CD8-positive, alpha-beta memory T cell (primary cell): Measurements from ENCODE around the gene HEATR5A. TPM values are rescaled to one million over a fixed set of nuclear protein-coding genes. Genes with fewer than 3 reads are reported as not detected.
"Not testable (repeated sequence)": the region's sequence is repeated elsewhere in the genome, so short reads cannot be mapped to it uniquely, and the experiment has no call there.

Source experiments
- CTCF ChIA-PET: fragments of 350-600 bp; sonication (Branson Sonifier 250); formaldehyde crosslinking; loops from one replicate; lab custom pipeline; 2021; ENCODE audit warnings: antibody characterized with exemption; lab: Charles Lee
- POLR2A ChIA-PET: fragments of 350-600 bp; sonication (Branson Sonifier 250); formaldehyde crosslinking; loops from one replicate; lab custom pipeline; 2021; ENCODE audit warnings: antibody characterized with exemption; lab: Charles Lee
- DNase-seq, 5 donors: peaks; one replicate each; pipeline versions ENCODE4 v3.0.0 to v3.0.0-alpha.2; 2020 to 2022; ENCODE audit warnings: mixed read lengths in 1 of 5
- H3K27ac ChIP-seq: one replicate; pipeline ENCODE4 v1.7.0; 2013; ENCODE audit warnings: low read depth, mild to moderate bottlenecking, low read length, moderate library complexity
- H3K27me3 ChIP-seq: 2 replicates; pipeline ENCODE4 v1.7.0; 2013; ENCODE audit warnings: low read length, mild to moderate bottlenecking; ENCODE audit not compliant: insufficient read depth, poor library complexity, severe bottlenecking
- H3K36me3 ChIP-seq: 2 replicates; pipeline ENCODE4 v1.7.0; 2013; ENCODE audit warnings: mild to moderate bottlenecking, low read length, moderate library complexity; ENCODE audit not compliant: insufficient read depth
- H3K4me1 ChIP-seq: 2 replicates; pipeline ENCODE4 v1.7.0; 2013; ENCODE audit warnings: mild to moderate bottlenecking, low read length, moderate library complexity; ENCODE audit not compliant: insufficient read depth
- H3K4me3 ChIP-seq: 2 replicates; pipeline ENCODE4 v1.7.0; 2013; ENCODE audit warnings: mild to moderate bottlenecking, low read length
- H3K9me3 ChIP-seq: 2 replicates; pipeline ENCODE4 v1.7.0; 2013; ENCODE audit warnings: mild to moderate bottlenecking, low read length
- H3K27ac Mint-ChIP-seq, 8 donors: one replicate each; pipeline ENCODE4 v1.8.0; 2020 to 2021; ENCODE audit warnings: mixed read lengths in 8 of 8, mild to moderate bottlenecking in 6 of 8, inconsistent platforms in 3 of 8, moderate library complexity in 3 of 8
- H3K27me3 Mint-ChIP-seq, 2 donors: one replicate each; pipeline ENCODE4 v1.8.0; 2020 to 2021; ENCODE audit warnings: mixed read lengths in 2 of 2, mild to moderate bottlenecking in 1 of 2, moderate library complexity in 1 of 2
- H3K36me3 Mint-ChIP-seq, 3 donors: one replicate each; pipeline ENCODE4 v1.8.0; 2020 to 2021; ENCODE audit warnings: mixed read lengths in 3 of 3, inconsistent platforms in 1 of 3, mild to moderate bottlenecking in 1 of 3
- H3K4me1 Mint-ChIP-seq, 3 donors: one replicate each; pipeline ENCODE4 v1.8.0; 2020 to 2021; ENCODE audit warnings: mixed read lengths in 3 of 3, inconsistent platforms in 1 of 3, mild to moderate bottlenecking in 1 of 3
- H3K4me3 Mint-ChIP-seq, 7 donors: one replicate each; pipeline ENCODE4 v1.8.0; 2020 to 2021; ENCODE audit warnings: mixed read lengths in 7 of 7, mild to moderate bottlenecking in 6 of 7, moderate library complexity in 4 of 7, inconsistent platforms in 2 of 7
- H3K9me3 Mint-ChIP-seq, 5 donors: one replicate each; pipeline ENCODE4 v1.8.0; 2020 to 2022; ENCODE audit warnings: mixed read lengths in 5 of 5, mild to moderate bottlenecking in 3 of 5, moderate library complexity in 2 of 5, inconsistent platforms in 1 of 5
- polyA plus RNA-seq: library from polyadenylated mRNA; unstranded; fragments of 300-500 nt; fragmentation: Illumina TruSeq; gene quantifications from one replicate; pipeline ENCODE4 v1.2.3, GENCODE V29; 2021
- total RNA-seq, 2 experiments: library from RNA; stranded (reverse); gene quantifications; one replicate each; pipeline ENCODE4 v1.2.3, GENCODE V29; 2021

HEATR5A gene
- total and polyA plus RNA-seq, 3 experiments from 2014 or later, result 6.1 to 13.8 (median 12.7) TPM

- no peaks in the 10 kb centered on the region for H3K27me3 ChIP-seq
- CTCF ChIA-PET, result interaction anchor here (1.1 kb wide), 1 partner anchor 15 kb away, joined by 4 read pairs; no protein-coding TSS in a partner anchor
- no peaks in the 10 kb centered on the region for H3K36me3 ChIP-seq
- peaks cover 6 to 14% (median 8%) of the 10 kb centered on the region in 3 donors for H3K4me1 Mint-ChIP-seq
- H3K9me3 ChIP-seq, result no peaks in the 10 kb centered on the region
- H3K4me3 ChIP-seq, result no peak overlapping the region
- no peak overlapping the region for H3K4me3 Mint-ChIP-seq
- H3K27ac ChIP-seq, result no peak overlapping the region
- peaks cover 3 to 31% (median 10%) of the 10 kb centered on the region in 3 donors for H3K36me3 Mint-ChIP-seq
- no peaks in the 10 kb centered on the region for H3K27me3 Mint-ChIP-seq
- POLR2A ChIA-PET, result interaction anchor here (1.3 kb wide), 1 partner anchor 173 kb away, joined by 3 read pairs; the partner anchor contains the start of gene HECTD1
- no peak overlapping the region for H3K27ac Mint-ChIP-seq
- no peaks in the 10 kb centered on the region for H3K9me3 Mint-ChIP-seq
- no peak for DNase-seq
- no peaks in the 10 kb centered on the region for H3K4me1 ChIP-seq
These were observed 40.2 kb downstream of the HEATR5A start for GRCh38 chr14:31380106-31380505.

GRCh38 chr14:31379125-31379947 lies 41.0 kb downstream of the HEATR5A start:
- H3K4me3 ChIP-seq, H3K27me3 Mint-ChIP-seq, H3K9me3 ChIP-seq, H3K9me3 Mint-ChIP-seq, POLR2A ChIA-PET, H3K4me3 Mint-ChIP-seq, H3K27me3 ChIP-seq, H3K4me1 ChIP-seq, H3K27ac ChIP-seq, H3K27ac Mint-ChIP-seq, H3K36me3 ChIP-seq, DNase-seq: not testable (repeated sequence)
- H3K4me1 Mint-ChIP-seq, result peaks cover 6 to 14% (median 8%) of the 10 kb centered on the region in 3 donors
- CTCF ChIA-PET, result interaction anchor here (1.2 kb wide), 1 partner anchor 70 kb away, joined by 3 read pairs; no protein-coding TSS in a partner anchor
- H3K36me3 Mint-ChIP-seq, result peaks cover 8 to 33% (median 11%) of the 10 kb centered on the region in 3 donors

DNA sequence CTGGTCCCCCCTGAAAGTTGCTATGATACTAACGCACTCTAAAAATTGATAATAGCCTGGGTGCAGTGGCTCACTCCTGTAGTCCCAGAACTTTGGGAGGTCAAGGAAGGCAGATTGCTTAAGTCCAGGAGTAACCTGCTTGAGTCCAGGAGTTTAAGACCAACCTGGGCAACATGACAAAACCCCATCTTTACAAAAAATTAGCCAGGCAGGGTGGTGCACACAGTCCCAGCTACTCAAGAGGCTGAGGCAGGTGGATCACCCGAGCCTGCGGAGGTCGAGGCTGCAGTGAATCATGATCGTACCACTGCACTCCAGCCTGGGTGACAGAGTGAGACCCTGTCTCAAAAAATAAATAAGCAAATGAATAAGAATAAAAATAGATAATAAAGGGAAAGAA lies 42.9 kb downstream of the HEATR5A start:
- Mint-ChIP-seq H3K36me3 (peaks cover 10 to 33% (median 13%) of the 10 kb centered on the region in 3 donors), H3K4me3 (no peak overlapping the region), H3K27ac (peak overlapping the region in 2 of 8 donors; percentile 23 to 50), H3K9me3 (no peaks in the 10 kb centered on the region), H3K27me3 (no peaks in the 10 kb centered on the region), H3K4me1 (peaks cover 6 to 14% (median 12%) of the 10 kb centered on the region in 3 donors)
- no peak for DNase-seq
- CTCF ChIA-PET, result interaction anchor here (1.0 to 1.5 kb wide), 2 partner anchors 31 to 170 kb away, joined by 3 read pairs; partner anchors contain the start of gene HECTD1
- Histone ChIP-seq H3K27me3 (no peaks in the 10 kb centered on the region), H3K9me3 (no peaks in the 10 kb centered on the region), H3K4me1 (no peaks in the 10 kb centered on the region), H3K36me3 (no peaks in the 10 kb centered on the region), H3K27ac (no peak overlapping the region), H3K4me3 (no peak overlapping the region)
- POLR2A ChIA-PET, result interaction anchor here (0.6 kb wide), 1 partner anchor 33 kb away, joined by 3 read pairs; no protein-coding TSS in a partner anchor

- Histone ChIP-seq H3K4me1 (no peaks in the 10 kb centered on the region), H3K27me3 (no peaks in the 10 kb centered on the region), H3K27ac (no peak overlapping the region), H3K4me3 (no peak overlapping the region), H3K36me3 (no peaks in the 10 kb centered on the region), H3K9me3 (no peaks in the 10 kb centered on the region)
- no peak for DNase-seq
- Mint-ChIP-seq H3K4me1 (peaks cover 8 to 14% (median 12%) of the 10 kb centered on the region in 3 donors), H3K9me3 (no peaks in the 10 kb centered on the region), H3K4me3 (peak overlapping the region in 1 of 7 donors; percentile 24), H3K27me3 (no peaks in the 10 kb centered on the region), H3K27ac (peak overlapping the region in 7 of 8 donors; percentile 48 to 83 (median 78)), H3K36me3 (peaks cover 12 to 34% (median 17%) of the 10 kb centered on the region in 3 donors)
- ChIA-PET CTCF (interaction anchor here (0.6 to 1.4 kb wide), 2 partner anchors 114 to 163 kb away, joined by 3 to 4 read pairs; no protein-coding TSS in a partner anchor), POLR2A (interaction anchor here (0.9 kb wide), 1 partner anchor 9 kb away, joined by 5 read pairs; no protein-coding TSS in a partner anchor)
These were observed 48.7 kb downstream of the HEATR5A start for GRCh38 chr14:31371646-31372045.

DNA sequence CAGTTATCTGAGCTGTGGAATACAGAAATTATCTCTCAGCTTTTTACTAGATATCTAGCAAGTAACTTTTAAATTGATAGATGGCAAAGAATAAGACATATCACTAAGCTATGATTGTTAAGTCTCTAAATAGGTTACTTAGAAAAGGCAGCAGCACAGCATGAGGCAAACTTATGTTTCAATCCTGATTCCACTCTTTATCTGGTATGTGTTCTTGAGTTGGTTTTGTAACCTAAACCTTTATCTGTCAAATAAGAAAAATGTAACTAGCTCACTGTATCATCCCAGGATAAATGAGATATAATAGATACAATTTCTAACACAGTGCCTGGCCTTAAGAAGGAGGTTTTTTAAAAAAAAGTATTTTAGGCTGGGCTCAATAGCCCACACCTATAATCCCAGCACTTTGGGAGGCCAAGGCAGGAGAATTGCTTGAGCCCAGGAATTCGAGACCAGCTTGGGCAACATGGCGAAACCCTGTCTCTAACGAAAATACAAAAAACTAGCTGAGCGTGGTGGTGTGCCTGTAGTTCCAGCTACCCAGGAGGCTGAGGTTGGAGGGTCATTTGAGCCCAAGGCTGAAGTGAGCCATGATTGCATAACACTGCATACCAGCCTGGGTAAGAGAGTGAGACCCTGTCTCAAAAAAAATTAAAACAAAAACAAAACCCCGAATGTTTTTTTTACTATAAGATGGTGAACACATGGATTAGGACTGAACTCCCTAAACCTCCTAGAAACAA lies 56.8 kb downstream of the HEATR5A start:
- H3K27me3 Mint-ChIP-seq, result no peaks in the 10 kb centered on the region

DNA sequence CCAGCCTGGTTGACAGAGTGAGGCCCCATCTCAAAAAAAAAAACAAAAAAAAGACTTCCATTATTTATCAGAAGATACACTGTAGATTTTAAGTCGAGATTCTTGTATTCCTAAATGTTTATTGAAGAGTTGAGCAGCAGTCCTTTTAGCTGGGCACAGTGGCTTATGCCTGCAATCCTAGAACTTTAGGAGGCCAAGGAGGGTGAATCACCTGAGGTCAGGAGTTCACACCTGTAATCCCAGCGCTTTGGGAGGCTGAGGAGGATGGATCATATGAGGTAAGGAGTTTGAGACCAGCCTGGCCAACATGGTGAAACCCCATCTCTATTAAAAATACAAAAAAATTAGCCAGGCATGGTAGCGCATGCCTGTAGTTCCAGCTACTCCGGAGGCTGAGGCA lies 57.6 kb downstream of the HEATR5A start:
- Mint-ChIP-seq H3K36me3 (peaks cover 3 to 37% (median 11%) of the 10 kb centered on the region in 3 donors), H3K9me3 (no peaks in the 10 kb centered on the region), H3K27ac (peak overlapping the region in 1 of 8 donors; percentile 75), H3K4me1 (no peaks in the 10 kb centered on the region), H3K4me3 (no peak overlapping the region), H3K27me3 (no peaks in the 10 kb centered on the region)
- Histone ChIP-seq H3K4me3 (no peak overlapping the region), H3K9me3 (no peaks in the 10 kb centered on the region), H3K27ac (no peak overlapping the region), H3K36me3 (peaks cover 7% of the 10 kb centered on the region), H3K4me1 (no peaks in the 10 kb centered on the region), H3K27me3 (no peaks in the 10 kb centered on the region)
- CTCF ChIA-PET, result interaction anchor here (1.4 kb wide), 1 partner anchor 155 kb away, joined by 4 read pairs; the partner anchor contains the start of gene HECTD1
- no peak for DNase-seq
- POLR2A ChIA-PET, result interaction anchor here (1.4 kb wide), 1 partner anchor 9 kb away, joined by 5 read pairs; no protein-coding TSS in a partner anchor

More for the DNA sequence above, 56.8 kb downstream of the HEATR5A start:
- ChIA-PET CTCF (interaction anchor here (1.4 kb wide), 1 partner anchor 156 kb away, joined by 4 read pairs; the partner anchor contains the start of gene HECTD1), POLR2A (interaction anchor here (0.6 to 1.4 kb wide), 2 partner anchors 8 to 214 kb away, joined by 3 to 5 read pairs; no protein-coding TSS in a partner anchor)
- Histone ChIP-seq H3K27ac (no peak overlapping the region), H3K4me1 (no peaks in the 10 kb centered on the region), H3K27me3 (no peaks in the 10 kb centered on the region), H3K9me3 (no peaks in the 10 kb centered on the region), H3K36me3 (peaks cover 2% of the 10 kb centered on the region), H3K4me3 (no peak overlapping the region)
- H3K36me3 Mint-ChIP-seq, result peaks cover 7 to 32% (median 9%) of the 10 kb centered on the region in 3 donors
- no peak overlapping the region for H3K4me3 Mint-ChIP-seq
- DNase-seq, result no peak
- H3K9me3 Mint-ChIP-seq, result no peaks in the 10 kb centered on the region
- H3K27ac Mint-ChIP-seq, result peak overlapping the region in 2 of 8 donors; percentile 12 to 19
- no peaks in the 10 kb centered on the region for H3K4me1 Mint-ChIP-seq

- peaks cover 0 to 43% (median 10%) of the 10 kb centered on the region in 3 donors for H3K36me3 Mint-ChIP-seq
These were observed 58.6 kb downstream of the HEATR5A start for GRCh38 chr14:31361761-31362160.

More at GRCh38 chr14:31361761-31362160, 58.6 kb downstream of the HEATR5A start:
- H3K27ac Mint-ChIP-seq, H3K36me3 ChIP-seq, H3K4me1 ChIP-seq, H3K4me1 Mint-ChIP-seq, H3K27me3 Mint-ChIP-seq, H3K27me3 ChIP-seq, H3K4me3 Mint-ChIP-seq, CTCF ChIA-PET, H3K9me3 Mint-ChIP-seq, H3K27ac ChIP-seq, H3K4me3 ChIP-seq, H3K9me3 ChIP-seq, DNase-seq, POLR2A ChIA-PET: not testable (repeated sequence)
